ENCODE data around the gene ITIH4.

ITIH4 gene

DNA sequence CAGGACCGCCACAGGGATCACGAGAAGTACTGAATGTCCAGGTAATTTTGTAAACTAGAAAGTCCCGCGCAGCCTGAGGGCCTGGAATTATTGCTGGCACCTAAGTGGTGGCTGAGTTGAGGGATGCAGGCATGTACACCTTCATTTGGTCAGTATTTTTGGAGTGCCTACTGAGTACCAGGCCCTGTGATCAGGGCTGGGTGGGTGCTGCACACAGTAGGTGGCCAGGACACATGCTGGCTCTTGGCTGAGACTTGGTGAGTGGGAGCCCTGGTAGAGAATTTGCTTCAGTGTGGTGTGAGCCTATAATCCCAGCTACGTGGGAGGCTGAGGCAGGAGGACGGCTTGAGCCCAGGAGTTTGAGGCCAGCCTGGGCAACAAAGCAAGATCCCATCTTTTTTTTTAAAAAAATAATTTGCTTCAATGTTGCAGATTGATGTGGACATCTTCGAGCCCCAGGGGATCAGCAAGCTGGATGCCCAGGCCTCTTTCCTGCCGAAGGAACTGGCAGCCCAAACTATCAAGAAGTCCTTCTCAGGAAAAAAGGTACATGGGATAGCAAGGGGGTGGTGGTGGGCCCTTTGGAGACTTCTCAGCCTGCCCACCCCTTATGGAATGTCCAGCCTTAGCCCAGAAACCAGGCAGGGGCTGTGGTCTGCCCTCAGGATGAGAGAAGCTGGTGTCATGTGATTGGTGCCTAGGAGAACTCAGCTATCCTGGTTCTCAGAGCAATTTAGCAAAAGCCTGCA, 50.5 kb downstream of the ITIH4 start:
- no peaks in the 10 kb centered on the region for H3K36me3 ChIP-seq (ENCODE audit: control insufficient read depth, low read length)
- H3K4me2 ChIP-seq (ENCODE audit: low read length), result peak overlapping the region; percentile 32
- H3K9me3 ChIP-seq (ENCODE audit: control insufficient read depth, insufficient read depth, low read length), result no peaks in the 10 kb centered on the region
- H3K79me2 ChIP-seq (ENCODE audit: control insufficient read depth, low read length), result no peaks in the 10 kb centered on the region
- TF ChIP-seq, protein P1, sequence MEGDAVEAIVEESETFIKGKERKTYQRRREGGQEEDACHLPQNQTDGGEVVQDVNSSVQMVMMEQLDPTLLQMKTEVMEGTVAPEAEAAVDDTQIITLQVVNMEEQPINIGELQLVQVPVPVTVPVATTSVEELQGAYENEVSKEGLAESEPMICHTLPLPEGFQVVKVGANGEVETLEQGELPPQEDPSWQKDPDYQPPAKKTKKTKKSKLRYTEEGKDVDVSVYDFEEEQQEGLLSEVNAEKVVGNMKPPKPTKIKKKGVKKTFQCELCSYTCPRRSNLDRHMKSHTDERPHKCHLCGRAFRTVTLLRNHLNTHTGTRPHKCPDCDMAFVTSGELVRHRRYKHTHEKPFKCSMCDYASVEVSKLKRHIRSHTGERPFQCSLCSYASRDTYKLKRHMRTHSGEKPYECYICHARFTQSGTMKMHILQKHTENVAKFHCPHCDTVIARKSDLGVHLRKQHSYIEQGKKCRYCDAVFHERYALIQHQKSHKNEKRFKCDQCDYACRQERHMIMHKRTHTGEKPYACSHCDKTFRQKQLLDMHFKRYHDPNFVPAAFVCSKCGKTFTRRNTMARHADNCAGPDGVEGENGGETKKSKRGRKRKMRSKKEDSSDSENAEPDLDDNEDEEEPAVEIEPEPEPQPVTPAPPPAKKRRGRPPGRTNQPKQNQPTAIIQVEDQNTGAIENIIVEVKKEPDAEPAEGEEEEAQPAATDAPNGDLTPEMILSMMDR (IDR thresholded peaks at IDR 0.05; ENCODE audit: low read depth, low read length, poor library complexity, severe bottlenecking), result no peak
- no peak for TF ChIP-seq EZH2phosphoT487 (IDR thresholded peaks at IDR 0.05; ENCODE audit: borderline replicate concordance, low read length)
- H4K20me1 ChIP-seq (ENCODE audit: control insufficient read depth, insufficient read depth, low read depth, low read length), result no peaks in the 10 kb centered on the region
- H3K27ac ChIP-seq (ENCODE audit: low read depth, low read length), result no peak overlapping the region
- no peaks in the 10 kb centered on the region; the same call in 1 of the 2 replicates for H3F3A ChIP-seq (ENCODE audit: control insufficient read depth, insufficient read depth)
- H3K4me1 ChIP-seq (ENCODE audit: control insufficient read depth, low read length), result peaks cover 10% of the 10 kb centered on the region
- H3K4me3 ChIP-seq (ENCODE audit: low read length), result no peak overlapping the region
- H3K27me3 ChIP-seq (ENCODE audit: control insufficient read depth, low read length), result peaks cover 11% of the 10 kb centered on the region; the same call in 1 of the 2 replicates
- no peaks in the 10 kb centered on the region for H3K9me2 ChIP-seq (replicated peaks; ENCODE audit: control insufficient read depth, low read length)

DNA sequence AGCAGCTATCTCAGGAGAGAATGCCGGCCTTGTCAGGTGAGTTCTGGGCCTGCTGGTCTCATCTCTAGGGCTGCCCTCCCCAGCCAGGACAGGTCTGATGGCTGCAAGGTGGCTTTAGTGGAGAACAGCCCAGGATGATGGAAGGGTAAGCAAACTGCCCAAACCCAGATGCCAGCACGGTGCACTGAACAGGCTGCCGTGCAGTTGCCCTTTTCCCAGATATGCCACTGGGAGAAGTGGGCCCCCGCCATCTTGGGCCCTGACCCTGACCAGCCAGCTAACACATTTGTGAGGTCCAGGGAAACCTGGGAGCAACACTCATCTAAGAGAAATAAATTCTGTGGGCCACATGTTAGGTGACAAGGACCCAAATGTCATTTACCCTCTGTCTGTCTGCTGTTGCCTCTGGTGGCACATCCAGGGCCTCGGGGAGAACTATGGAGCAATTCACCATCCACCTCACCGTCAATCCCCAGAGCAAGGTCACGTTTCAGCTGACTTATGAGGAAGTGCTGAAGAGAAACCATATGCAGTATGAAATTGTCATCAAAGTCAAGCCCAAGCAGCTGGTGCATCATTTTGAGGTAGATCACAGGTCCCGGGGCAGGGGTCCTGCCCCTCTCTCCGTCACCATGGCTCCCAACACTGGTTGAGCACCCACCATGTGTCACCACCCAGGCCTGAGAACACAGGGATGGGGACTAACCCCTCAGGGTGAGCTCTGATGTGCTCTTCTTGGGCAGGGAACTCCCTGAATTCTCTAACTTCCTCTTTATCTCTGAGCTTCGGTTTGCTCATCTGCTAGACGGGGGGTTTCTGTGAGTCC, 51.2 kb downstream of the ITIH4 start:
- TF ChIP-seq, protein P1 (IDR thresholded peaks at IDR 0.05; ENCODE audit: low read depth, low read length, poor library complexity, severe bottlenecking), result no peak
- no peak for TF ChIP-seq EZH2phosphoT487 (IDR thresholded peaks at IDR 0.05; ENCODE audit: borderline replicate concordance, low read length)
- no peaks in the 10 kb centered on the region; the same call in 1 of the 2 replicates for H3F3A ChIP-seq (ENCODE audit: control insufficient read depth, insufficient read depth)
- peak overlapping the region; percentile 32 for H3K4me2 ChIP-seq (ENCODE audit: low read length)
- H3K27ac ChIP-seq (ENCODE audit: low read depth, low read length), result no peak overlapping the region
- H3K36me3 ChIP-seq (ENCODE audit: control insufficient read depth, low read length), result no peaks in the 10 kb centered on the region
- no peaks in the 10 kb centered on the region for H4K20me1 ChIP-seq (ENCODE audit: control insufficient read depth, insufficient read depth, low read depth, low read length)
- no peaks in the 10 kb centered on the region for H3K79me2 ChIP-seq (ENCODE audit: control insufficient read depth, low read length)
- H3K4me1 ChIP-seq (ENCODE audit: control insufficient read depth, low read length), result peaks cover 10% of the 10 kb centered on the region
- no peaks in the 10 kb centered on the region for H3K9me3 ChIP-seq (ENCODE audit: control insufficient read depth, insufficient read depth, low read length)
- peaks cover 11% of the 10 kb centered on the region; the same call in 1 of the 2 replicates for H3K27me3 ChIP-seq (ENCODE audit: control insufficient read depth, low read length)
- H3K9me2 ChIP-seq (replicated peaks; ENCODE audit: control insufficient read depth, low read length), result no peaks in the 10 kb centered on the region
- H3K4me3 ChIP-seq (ENCODE audit: low read length), result no peak overlapping the region

DNA sequence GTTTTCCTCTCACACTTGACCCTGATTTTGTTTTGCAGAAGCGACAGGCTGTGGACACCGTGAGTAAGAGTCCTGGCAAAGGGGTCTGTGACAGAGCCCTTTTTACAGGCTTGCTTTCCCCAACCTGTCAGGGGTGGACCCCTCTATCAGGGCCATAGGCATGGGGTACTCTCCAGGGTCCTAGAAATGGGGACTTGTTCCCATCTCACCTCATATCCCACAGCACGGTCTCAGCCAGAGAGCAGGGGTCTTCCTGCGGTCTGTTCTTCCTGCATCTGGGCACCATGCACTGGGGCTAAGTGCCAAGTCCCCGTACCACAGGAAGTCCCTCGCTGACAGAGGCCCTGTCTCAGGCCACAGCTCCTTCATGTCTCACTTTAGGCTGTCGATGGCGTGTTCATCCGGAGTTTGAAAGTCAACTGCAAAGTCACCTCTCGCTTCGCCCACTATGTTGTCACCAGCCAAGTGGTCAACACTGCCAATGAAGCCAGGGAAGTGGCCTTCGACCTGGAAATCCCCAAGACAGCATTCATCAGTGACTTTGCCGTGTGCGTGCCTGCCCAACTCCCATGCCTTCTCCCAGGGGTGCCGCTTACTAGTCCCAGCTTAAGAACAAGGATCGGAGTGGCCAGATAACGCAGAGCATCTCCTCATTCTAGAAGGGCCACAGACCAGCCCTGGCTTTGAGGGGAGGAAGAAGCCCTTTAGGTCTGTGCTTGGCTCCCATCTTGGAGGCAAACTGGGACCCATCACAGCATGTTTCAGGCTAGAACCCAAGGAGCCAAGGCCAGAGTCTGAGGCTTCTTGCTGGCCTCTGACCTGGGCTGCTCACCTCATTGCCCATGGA, 52.3 kb downstream of the ITIH4 start:
- no peak for TF ChIP-seq EZH2phosphoT487 (IDR thresholded peaks at IDR 0.05; ENCODE audit: borderline replicate concordance, low read length)
- TF ChIP-seq, protein P1 (IDR thresholded peaks at IDR 0.05; ENCODE audit: low read depth, low read length, poor library complexity, severe bottlenecking), result no peak
- no peaks in the 10 kb centered on the region for H3K79me2 ChIP-seq (ENCODE audit: control insufficient read depth, low read length)
- no peaks in the 10 kb centered on the region for H3K36me3 ChIP-seq (ENCODE audit: control insufficient read depth, low read length)
- H3K27me3 ChIP-seq (ENCODE audit: control insufficient read depth, low read length), result peaks cover 11% of the 10 kb centered on the region; the same call in 1 of the 2 replicates
- no peaks in the 10 kb centered on the region for H4K20me1 ChIP-seq (ENCODE audit: control insufficient read depth, insufficient read depth, low read depth, low read length)
- peaks cover 10% of the 10 kb centered on the region for H3K4me1 ChIP-seq (ENCODE audit: control insufficient read depth, low read length)
- H3K4me3 ChIP-seq (ENCODE audit: low read length), result no peak overlapping the region
- H3F3A ChIP-seq (ENCODE audit: control insufficient read depth, insufficient read depth), result no peaks in the 10 kb centered on the region; the same call in 1 of the 2 replicates
- H3K9me3 ChIP-seq (ENCODE audit: control insufficient read depth, insufficient read depth, low read length), result no peaks in the 10 kb centered on the region
- H3K9me2 ChIP-seq (replicated peaks; ENCODE audit: control insufficient read depth, low read length), result no peaks in the 10 kb centered on the region
- H3K4me2 ChIP-seq (ENCODE audit: low read length), result no peak overlapping the region
- no peak overlapping the region for H3K27ac ChIP-seq (ENCODE audit: low read depth, low read length)

All from DOHH2 (cell line).